IPS-18a (cell line): Measurements from ENCODE around the gene SLC6A2.

ENCODE experiments used
- H3K27ac ChIP-seq: one replicate; pipeline ENCODE4 v1.5.1; 2013; ENCODE audit warnings: low read length
- H3K27me3 ChIP-seq: one replicate; pipeline ENCODE4 v1.6.1; 2013; ENCODE audit warnings: mild to moderate bottlenecking, low read length; ENCODE audit not compliant: control insufficient read depth, insufficient read depth
- H3K36me3 ChIP-seq: one replicate; pipeline ENCODE4 v1.6.1; 2013; ENCODE audit warnings: low read depth, low read length; ENCODE audit not compliant: control insufficient read depth
- H3K4me1 ChIP-seq: one replicate; pipeline ENCODE4 v1.6.1; 2013; ENCODE audit warnings: low read depth, low read length; ENCODE audit not compliant: control insufficient read depth
- H3K4me3 ChIP-seq: one replicate; pipeline ENCODE4 v1.5.1; 2013; ENCODE audit warnings: low read length
- H3K9ac ChIP-seq: one replicate; pipeline ENCODE4 v1.6.1; 2013; ENCODE audit warnings: mild to moderate bottlenecking, low read length, moderate library complexity
- H3K9me3 ChIP-seq: one replicate; pipeline ENCODE4 v1.6.1; 2013; ENCODE audit warnings: low read depth, low read length; ENCODE audit not compliant: control insufficient read depth

The SLC6A2 gene

GRCh38 chr16:55700961-55701360, 45.2 kb downstream of the SLC6A2 start:
- H3K27ac ChIP-seq = no peak overlapping the region
- no peak overlapping the region for H3K4me3 ChIP-seq
- H3K9ac ChIP-seq = no peak overlapping the region
- peaks cover 4% of the 10 kb centered on the region for H3K4me1 ChIP-seq
- no peaks in the 10 kb centered on the region for H3K9me3 ChIP-seq
- no peaks in the 10 kb centered on the region for H3K27me3 ChIP-seq
- H3K36me3 ChIP-seq = no peaks in the 10 kb centered on the region

- Histone ChIP-seq H3K4me3 (no peak overlapping the region), H3K27ac (no peak overlapping the region), H3K27me3 (no peaks in the 10 kb centered on the region), H3K9me3 (no peaks in the 10 kb centered on the region), H3K4me1 (peaks cover 4% of the 10 kb centered on the region), H3K9ac (no peak overlapping the region), H3K36me3 (no peaks in the 10 kb centered on the region)
Measured at GRCh38 chr16:55701442-55702319, 45.9 kb downstream of the SLC6A2 start.

- Histone ChIP-seq H3K36me3 (no peaks in the 10 kb centered on the region), H3K27ac (no peak overlapping the region), H3K27me3 (no peaks in the 10 kb centered on the region)
Measured at GRCh38 chr16:55703003-55704001, 47.5 kb downstream of the SLC6A2 start.

GRCh38 chr16:55706739-55707384, 51.1 kb downstream of the SLC6A2 start:
- H3K27me3 ChIP-seq = no peaks in the 10 kb centered on the region
- peaks cover 3% of the 10 kb centered on the region for H3K4me1 ChIP-seq
- no peak overlapping the region for H3K4me3 ChIP-seq
- no peaks in the 10 kb centered on the region for H3K36me3 ChIP-seq
- no peak overlapping the region for H3K27ac ChIP-seq
- no peaks in the 10 kb centered on the region for H3K9me3 ChIP-seq
- no peak overlapping the region for H3K9ac ChIP-seq

More at GRCh38 chr16:55703003-55704001, 47.5 kb downstream of the SLC6A2 start:
- Histone ChIP-seq H3K4me3 (no peak overlapping the region), H3K9me3 (no peaks in the 10 kb centered on the region), H3K4me1 (peaks cover 4% of the 10 kb centered on the region), H3K9ac (no peak overlapping the region)

GRCh38 chr16:55709801-55710200, 54.0 kb downstream of the SLC6A2 start:
- no peaks in the 10 kb centered on the region for H3K27me3 ChIP-seq
- no peaks in the 10 kb centered on the region for H3K36me3 ChIP-seq
- no peak overlapping the region for H3K9ac ChIP-seq
- no peak overlapping the region for H3K4me3 ChIP-seq
- peaks cover 3% of the 10 kb centered on the region for H3K4me1 ChIP-seq
- H3K27ac ChIP-seq = no peak overlapping the region
- H3K9me3 ChIP-seq = no peaks in the 10 kb centered on the region

GRCh38 chr16:55710466-55710865, 54.7 kb downstream of the SLC6A2 start:
- Histone ChIP-seq H3K27me3 (no peaks in the 10 kb centered on the region), H3K9me3 (no peaks in the 10 kb centered on the region), H3K9ac (no peak overlapping the region), H3K4me3 (no peak overlapping the region), H3K36me3 (no peaks in the 10 kb centered on the region), H3K4me1 (peaks cover 3% of the 10 kb centered on the region), H3K27ac (no peak overlapping the region)

- H3K4me1 ChIP-seq = peaks cover under 1% of the 10 kb centered on the region
Measured at GRCh38 chr16:55711959-55712876, 56.4 kb downstream of the SLC6A2 start.

GRCh38 chr16:55713103-55713502, 57.3 kb downstream of the SLC6A2 start:
- no peak overlapping the region for H3K4me3 ChIP-seq
- H3K9ac ChIP-seq = no peak overlapping the region
- no peaks in the 10 kb centered on the region for H3K9me3 ChIP-seq
- no peaks in the 10 kb centered on the region for H3K27me3 ChIP-seq
- no peak overlapping the region for H3K27ac ChIP-seq
- no peaks in the 10 kb centered on the region for H3K36me3 ChIP-seq
- H3K4me1 ChIP-seq = no peaks in the 10 kb centered on the region

More at GRCh38 chr16:55711959-55712876, 56.4 kb downstream of the SLC6A2 start:
- Histone ChIP-seq H3K27me3 (no peaks in the 10 kb centered on the region), H3K27ac (no peak overlapping the region), H3K4me3 (no peak overlapping the region), H3K9me3 (no peaks in the 10 kb centered on the region), H3K36me3 (no peaks in the 10 kb centered on the region), H3K9ac (no peak overlapping the region)

GRCh38 chr16:55717326-55717725, 61.5 kb downstream of the SLC6A2 start:
- Histone ChIP-seq H3K9ac (no peak overlapping the region), H3K4me3 (no peak overlapping the region), H3K27ac (no peak overlapping the region), H3K4me1 (no peaks in the 10 kb centered on the region), H3K36me3 (no peaks in the 10 kb centered on the region), H3K9me3 (no peaks in the 10 kb centered on the region), H3K27me3 (no peaks in the 10 kb centered on the region)

GRCh38 chr16:55725055-55725777, 69.4 kb downstream of the SLC6A2 start:
- H3K9ac ChIP-seq = no peak overlapping the region
- H3K27ac ChIP-seq = no peak overlapping the region
- no peaks in the 10 kb centered on the region for H3K27me3 ChIP-seq
- no peaks in the 10 kb centered on the region for H3K9me3 ChIP-seq
- H3K4me1 ChIP-seq = no peaks in the 10 kb centered on the region
- no peak overlapping the region for H3K4me3 ChIP-seq
- no peaks in the 10 kb centered on the region for H3K36me3 ChIP-seq
